ENCODE measurements around the gene GATAD2B. TPM values are rescaled to one million over a fixed set of nuclear protein-coding genes. Genes with fewer than 3 reads are reported as not detected.
"Not testable (repeated sequence)": the region's sequence is repeated elsewhere in the genome, so short reads cannot be mapped to it uniquely, and the experiment has no call there.

The GATAD2B gene
- total and polyA plus RNA-seq, 9 donors = 11.2 to 73.0 (median 55.8) TPM

DNA sequence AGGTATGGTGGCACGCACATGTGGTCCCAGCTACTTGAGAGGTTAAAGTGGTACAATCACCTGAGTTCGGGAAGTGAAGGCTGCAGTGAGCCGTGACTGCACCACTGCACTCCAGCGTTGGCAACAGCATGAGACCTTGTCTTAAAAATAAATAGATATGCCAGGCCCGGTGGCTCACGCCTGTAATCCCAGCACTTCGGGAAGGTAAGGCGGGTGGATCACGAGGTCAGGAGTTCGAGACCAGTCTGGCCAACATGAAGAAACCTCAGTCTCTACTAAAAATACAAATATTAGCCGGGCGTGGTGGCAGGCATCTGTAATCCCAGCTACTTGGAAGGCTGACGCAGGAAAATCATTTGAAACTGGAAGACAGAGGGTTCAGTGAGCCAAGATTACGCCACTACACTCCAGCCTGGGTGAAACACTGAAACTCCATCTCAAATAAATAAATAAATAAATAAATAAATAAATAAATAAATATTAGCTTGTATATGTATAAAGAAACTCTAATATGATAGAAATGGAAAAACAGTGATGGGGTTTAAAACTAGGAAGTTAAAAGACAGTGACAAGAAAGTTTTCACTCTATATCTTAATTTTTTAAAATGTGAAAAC is 18.8 kb downstream of the GATAD2B start:
- no peaks in the 10 kb centered on the region for H3K9me3 ChIP-seq
- no peak overlapping the region for H3K27ac ChIP-seq
- H3K27me3 ChIP-seq = no peaks in the 10 kb centered on the region
- TF ChIP-seq, protein P1, sequence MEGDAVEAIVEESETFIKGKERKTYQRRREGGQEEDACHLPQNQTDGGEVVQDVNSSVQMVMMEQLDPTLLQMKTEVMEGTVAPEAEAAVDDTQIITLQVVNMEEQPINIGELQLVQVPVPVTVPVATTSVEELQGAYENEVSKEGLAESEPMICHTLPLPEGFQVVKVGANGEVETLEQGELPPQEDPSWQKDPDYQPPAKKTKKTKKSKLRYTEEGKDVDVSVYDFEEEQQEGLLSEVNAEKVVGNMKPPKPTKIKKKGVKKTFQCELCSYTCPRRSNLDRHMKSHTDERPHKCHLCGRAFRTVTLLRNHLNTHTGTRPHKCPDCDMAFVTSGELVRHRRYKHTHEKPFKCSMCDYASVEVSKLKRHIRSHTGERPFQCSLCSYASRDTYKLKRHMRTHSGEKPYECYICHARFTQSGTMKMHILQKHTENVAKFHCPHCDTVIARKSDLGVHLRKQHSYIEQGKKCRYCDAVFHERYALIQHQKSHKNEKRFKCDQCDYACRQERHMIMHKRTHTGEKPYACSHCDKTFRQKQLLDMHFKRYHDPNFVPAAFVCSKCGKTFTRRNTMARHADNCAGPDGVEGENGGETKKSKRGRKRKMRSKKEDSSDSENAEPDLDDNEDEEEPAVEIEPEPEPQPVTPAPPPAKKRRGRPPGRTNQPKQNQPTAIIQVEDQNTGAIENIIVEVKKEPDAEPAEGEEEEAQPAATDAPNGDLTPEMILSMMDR (IDR thresholded peaks at IDR 0.05) = no peak
- peak in 1 of 5 donors; percentile 19 for DNase-seq
- 85 to 92% (median 89%) methylated on average over 14 of the region's 14 CpGs for WGBS, 3 donors
- no peaks in the 10 kb centered on the region for H3K4me1 ChIP-seq (ENCODE audit: insufficient read depth)
- no peak overlapping the region for H3K4me3 ChIP-seq
- no peaks in the 10 kb centered on the region for H3K36me3 ChIP-seq
- intact Hi-C loops (cut with DNase I) = no loop called here

- H3K36me3 ChIP-seq = no peaks in the 10 kb centered on the region
- no peak overlapping the region for H3K4me3 ChIP-seq
- 94 to 96% (median 96%) methylated on average over 6 of the region's 6 CpGs for WGBS, 3 donors
- H3K27ac ChIP-seq = no peak overlapping the region
- no peaks in the 10 kb centered on the region for H3K27me3 ChIP-seq
- DNase-seq = no peak
- H3K9me3 ChIP-seq = no peaks in the 10 kb centered on the region
- H3K4me1 ChIP-seq (ENCODE audit: insufficient read depth) = no peaks in the 10 kb centered on the region
- TF ChIP-seq, protein P1 (IDR thresholded peaks at IDR 0.05) = no peak
- TF ChIP-seq EP300 (IDR thresholded peaks at IDR 0.05) (no peak), POLR2A (IDR thresholded peaks at IDR 0.05) (no peak)
- intact Hi-C loops (cut with DNase I) = no loop called here
Observed at GRCh38 chr1:153899509-153899908, 23.3 kb downstream of the GATAD2B start.

- DNase-seq; H3K27me3 ChIP-seq; H3K4me3 ChIP-seq; intact Hi-C loops (cut with DNase I); H3K27ac ChIP-seq; H3K36me3 ChIP-seq; H3K9me3 ChIP-seq; H3K4me1 ChIP-seq (ENCODE audit: insufficient read depth): not testable (repeated sequence)
- 79 to 95% (median 81%) methylated on average over 1 of the region's 1 CpG for WGBS, 3 donors
Observed at GRCh38 chr1:153895866-153896265, 26.9 kb downstream of the GATAD2B start.

GRCh38 chr1:153891042-153891441 is 31.7 kb downstream of the GATAD2B start:
- H3K4me3 ChIP-seq; H3K27ac ChIP-seq; H3K4me1 ChIP-seq (ENCODE audit: insufficient read depth); H3K27me3 ChIP-seq; intact Hi-C loops (cut with DNase I); H3K9me3 ChIP-seq; H3K36me3 ChIP-seq; DNase-seq: not testable (repeated sequence)
- WGBS, 3 donors = 96 to 98% (median 98%) methylated on average over 7 of the region's 7 CpGs

DNA sequence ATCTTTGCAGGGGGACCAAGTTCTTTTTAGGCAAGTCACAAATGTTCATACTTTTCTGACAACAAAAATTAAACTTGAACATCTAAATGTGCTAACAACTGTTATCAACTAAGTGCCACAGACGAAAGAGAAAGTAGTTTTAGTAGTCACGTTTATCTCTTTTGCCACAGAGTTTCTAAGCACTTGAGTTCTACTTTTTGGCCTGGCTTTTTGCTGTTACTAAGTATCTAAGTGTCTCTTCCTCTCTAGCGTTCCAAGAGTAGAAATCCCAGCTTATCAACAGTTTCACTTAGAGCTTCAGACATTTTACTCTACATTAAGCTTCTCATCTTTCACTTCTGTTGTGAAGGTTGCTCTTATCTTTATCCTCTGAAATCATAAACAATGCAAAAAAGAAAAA is 34.2 kb downstream of the GATAD2B start:
- peaks cover 4% of the 10 kb centered on the region for H3K4me1 ChIP-seq (ENCODE audit: insufficient read depth)
- H3K27ac ChIP-seq = no peak overlapping the region
- no peaks in the 10 kb centered on the region for H3K36me3 ChIP-seq
- no peaks in the 10 kb centered on the region for H3K9me3 ChIP-seq
- H3K4me3 ChIP-seq = no peak overlapping the region
- intact Hi-C loops (cut with DNase I) = no loop called here
- 2 to 13% (median 3%) methylated on average over 3 of the region's 3 CpGs for WGBS, 3 donors
- no peak for DNase-seq
- no peaks in the 10 kb centered on the region for H3K27me3 ChIP-seq
- no peak for TF ChIP-seq EP300 (IDR thresholded peaks at IDR 0.05)
- TF ChIP-seq, protein P1 (IDR thresholded peaks at IDR 0.05) = no peak
- TF ChIP-seq POLR2A (IDR thresholded peaks at IDR 0.05) = no peak

Measured in ovary (tissue), 9 donors.